AG08395 (cell line): ENCODE results near the gene CATSPERB.
"Not testable (repeated sequence)": the region's sequence is repeated elsewhere in the genome, so short reads cannot be mapped to it uniquely, and the experiment has no call there.

Experiments
- DNase-seq: peaks from one replicate; pipeline ENCODE4 v3.0.0; 2012; ENCODE audit warnings: mixed read lengths, low spot score

The CATSPERB gene

DNA sequence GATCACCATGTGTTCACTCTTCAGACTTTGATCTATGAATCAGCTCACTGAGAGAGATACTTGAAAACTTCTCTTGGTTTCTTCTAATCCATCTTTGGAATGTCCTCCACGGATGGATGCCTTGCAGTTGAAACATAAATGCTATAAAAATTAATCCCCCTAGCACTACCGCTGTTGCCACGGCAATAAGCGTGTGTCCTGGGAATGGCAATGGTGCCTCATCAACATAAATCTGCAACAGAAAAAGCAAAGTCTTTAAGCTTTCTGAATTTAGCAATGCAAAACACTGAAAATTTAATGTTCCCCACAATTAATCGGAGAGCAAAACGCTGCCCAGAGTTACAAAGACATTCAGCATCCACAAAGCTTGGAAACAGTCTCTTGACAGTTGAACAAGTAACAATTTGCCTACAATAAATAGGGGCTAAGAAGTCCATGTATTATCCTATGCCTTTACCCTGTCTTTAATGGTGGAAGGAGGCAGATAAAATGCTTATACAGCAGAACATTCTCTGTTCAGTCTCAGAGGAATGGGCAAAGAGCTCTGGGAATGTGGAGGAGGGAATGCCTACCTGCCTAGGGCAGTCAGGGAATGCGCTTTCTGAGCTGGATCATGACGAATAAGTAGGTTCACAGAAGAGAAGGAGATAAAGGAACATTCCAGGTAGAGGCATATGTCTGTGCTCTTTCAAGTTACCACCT is 150.9 kb downstream of the CATSPERB start:
- DNase-seq: no peak

DNA sequence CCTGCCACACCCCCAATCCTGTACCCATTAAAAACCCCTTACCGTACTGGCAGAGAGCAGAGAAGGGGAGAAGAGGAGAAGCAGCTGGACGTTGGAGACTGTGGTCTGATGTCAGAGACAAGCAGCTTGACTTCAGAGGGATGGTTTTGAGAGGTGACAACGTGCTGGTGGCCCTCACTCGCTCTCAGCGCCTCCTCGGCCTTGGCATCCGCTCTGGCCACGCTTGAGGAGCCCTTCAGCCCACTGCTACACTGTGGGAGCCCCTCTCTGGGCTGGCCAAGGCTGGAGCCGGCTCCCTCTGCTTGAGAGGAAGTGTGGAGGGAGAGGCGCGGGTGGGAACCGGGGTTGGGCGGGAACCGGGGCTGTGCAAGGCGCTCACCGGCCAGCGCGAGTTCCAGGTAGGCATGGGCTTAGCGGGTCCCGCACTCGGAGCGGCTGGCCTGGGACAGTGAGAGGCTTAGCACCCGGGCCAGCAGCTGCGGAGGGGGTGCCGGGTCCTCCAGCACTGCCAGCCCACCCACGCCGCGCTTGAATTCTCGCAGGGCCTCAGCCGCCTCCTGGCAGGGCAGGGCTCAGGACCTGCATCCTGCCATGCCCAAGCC is 154.2 kb downstream of the CATSPERB start:
- no peak for DNase-seq

DNA sequence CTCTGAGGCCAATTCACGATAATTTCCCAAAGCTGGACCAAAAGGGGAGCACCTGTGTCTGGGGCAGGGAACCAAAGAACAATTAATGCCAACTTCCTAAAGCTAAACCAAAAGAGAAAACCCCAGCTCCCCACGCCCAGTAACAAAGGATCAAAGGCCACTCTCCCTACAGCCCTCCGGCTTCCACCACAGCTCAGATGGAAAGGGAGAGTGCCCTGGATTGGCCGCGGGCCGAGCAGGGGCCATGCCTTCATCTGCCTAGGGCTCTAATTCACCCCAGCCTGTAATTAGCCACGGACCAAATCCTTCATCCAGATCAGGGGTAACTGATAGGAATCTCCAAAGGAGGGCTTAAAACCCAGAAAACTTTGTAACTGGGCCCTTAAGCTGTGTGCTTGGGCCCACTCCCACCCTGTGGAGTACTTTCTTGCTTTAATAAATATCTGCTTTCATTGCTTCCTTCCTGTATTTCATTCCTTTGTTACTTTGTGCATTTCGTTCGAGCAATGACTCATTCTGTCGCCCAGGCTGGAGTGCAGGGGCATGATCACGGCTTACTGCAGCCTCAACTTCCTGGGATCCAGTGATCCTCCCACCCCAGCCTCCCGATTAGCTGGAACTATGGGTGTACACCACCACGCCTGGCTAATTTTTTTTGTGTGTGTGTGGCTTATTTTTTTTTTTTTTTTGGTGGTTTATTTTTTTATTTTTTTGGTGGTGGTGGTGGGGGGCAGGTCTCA is 156.2 kb downstream of the CATSPERB start:
- DNase-seq: no peak

DNA sequence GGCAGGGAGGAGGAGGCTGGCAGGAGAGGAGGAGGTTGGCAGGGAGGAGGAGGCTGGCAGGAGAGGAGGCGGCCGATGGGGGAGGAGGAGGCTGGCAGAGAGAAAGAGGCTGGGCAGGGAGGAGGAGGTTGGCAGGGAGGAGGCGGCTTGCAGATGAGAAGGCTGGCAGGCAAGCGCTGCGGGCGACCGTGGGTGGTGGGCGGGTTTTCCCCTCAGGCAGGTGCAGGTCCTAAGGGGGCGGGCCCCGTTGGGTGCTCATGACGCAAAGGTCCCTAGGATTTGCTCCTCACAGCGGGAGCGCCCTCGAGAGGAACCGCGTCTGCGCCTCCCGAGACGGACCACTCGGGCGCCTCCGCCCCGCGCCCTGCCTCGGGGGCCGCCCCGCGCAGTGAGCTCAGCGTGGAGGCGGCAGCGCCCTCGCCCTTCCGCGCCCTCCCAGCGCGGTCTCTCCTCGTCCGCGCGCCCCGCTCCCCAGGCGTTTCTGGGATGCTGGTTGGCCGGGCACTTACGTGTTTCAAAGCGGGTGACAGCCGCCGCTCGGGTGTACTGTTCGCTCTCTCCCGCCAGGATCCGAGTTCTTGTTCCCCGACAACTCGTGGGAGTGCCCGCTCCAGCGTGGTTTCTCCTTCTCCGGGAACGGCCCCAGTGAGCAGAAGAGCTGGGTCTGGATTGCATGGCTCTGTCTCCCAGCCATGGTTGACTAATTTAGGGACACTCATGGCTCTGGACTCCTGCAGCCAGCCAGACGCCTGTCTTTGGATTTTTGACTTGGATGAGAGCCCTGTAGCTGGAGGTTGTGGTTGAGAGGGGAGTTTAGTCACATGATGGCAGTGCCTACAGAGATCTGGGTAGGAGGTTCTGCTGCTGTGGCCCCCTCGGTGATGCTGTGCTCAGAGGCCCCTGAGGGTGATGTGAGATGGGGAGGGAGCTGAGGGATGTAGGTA is 157.7 kb downstream of the CATSPERB start:
- DNase-seq: peak; percentile 77

DNA sequence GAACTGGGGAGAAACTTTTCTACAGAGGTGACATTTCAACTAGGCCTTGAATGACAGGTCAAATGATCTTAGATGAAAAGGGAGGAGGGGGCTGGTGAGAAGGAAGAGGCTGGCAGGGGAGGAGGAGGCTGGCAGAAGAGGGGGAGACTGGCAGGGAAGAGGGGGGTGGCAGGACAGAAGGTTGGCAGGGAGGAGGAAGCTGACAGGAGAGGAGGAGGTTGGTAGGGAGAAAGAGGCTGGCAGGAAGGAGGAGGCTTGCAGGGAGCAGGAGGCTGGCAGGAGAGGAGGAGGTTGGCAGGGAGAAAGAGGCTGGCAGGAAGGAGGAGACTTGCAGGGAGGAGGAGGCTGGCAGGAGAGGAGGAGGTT is 158.4 kb downstream of the CATSPERB start:
- no peak for DNase-seq

DNA sequence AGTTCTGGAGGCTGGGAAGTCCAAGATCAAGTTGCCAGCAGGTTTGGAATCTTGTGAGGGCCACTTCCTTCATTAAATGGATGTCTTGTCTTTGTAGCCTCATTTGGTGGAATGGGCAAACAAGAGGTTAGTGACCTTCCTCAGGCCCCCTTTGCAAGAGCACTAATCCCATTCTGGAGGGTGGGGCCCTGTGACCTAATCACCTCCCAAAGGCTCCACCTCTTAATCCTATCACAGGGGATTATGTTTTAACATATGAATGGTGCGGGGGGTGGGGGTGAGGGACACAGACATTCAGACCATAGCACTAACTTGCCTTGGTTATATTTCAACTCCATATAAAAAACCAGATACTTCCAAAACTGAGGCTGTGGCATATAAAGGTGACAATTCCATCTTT is 161.9 kb downstream of the CATSPERB start:
- DNase-seq: no peak

DNA sequence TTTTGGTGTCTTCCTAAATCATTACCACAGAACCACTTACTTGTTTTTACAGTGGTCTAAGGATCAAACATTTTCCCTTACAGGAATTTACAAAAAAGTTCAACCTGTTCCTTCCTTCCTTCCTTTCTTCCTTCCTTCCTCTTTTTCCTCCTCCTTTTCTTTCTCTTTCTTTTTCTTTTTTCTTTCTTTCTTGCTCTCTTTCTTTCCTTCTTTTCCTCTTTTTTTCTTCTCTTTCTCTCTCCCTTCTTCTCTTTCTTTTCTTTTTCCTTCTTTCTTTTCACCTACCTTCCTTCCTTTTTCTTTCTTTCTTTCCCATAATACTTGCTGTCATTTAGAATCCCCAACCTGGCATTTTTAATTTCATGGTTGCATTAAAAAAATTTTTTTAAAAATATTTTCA is 162.6 kb downstream of the CATSPERB start:
- DNase-seq: no peak

DNA sequence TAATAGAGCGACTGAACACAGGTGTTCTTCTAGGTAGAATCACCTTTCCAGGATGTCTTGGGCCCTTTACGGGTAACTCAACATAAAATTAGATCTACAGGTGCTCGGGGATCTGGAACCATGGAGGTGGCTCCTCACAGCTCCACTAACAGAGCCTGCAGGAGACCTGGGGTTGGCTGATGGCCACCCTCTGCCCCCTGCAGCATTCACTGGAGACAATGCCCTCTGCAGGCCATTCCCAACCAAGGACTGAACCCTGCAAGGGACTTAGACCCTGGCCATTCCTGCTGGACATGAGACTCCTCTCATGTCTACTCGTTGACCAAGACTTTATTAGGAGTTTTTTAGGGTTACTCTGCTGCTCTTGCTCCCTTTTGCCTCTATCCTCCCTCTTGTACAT is 163.3 kb downstream of the CATSPERB start:
- no peak for DNase-seq

DNA sequence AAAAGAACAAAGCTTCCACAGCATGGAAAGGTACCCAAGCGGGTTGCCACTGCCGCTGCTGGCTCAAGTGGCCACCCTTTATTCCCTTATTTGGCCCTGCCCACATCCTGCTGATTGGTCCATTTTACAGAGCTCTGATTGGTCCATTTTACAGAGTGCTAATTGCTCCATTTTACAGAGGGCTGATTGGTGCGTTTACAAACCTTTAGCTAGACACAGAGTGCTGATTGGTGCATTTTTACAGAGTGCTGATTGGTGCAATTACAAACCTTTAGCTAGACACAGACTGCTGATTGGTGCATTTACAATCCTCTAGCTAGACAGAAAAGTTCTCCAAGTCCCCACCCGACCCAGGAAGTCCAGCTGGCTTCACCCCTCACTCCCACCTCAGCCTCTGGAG is 164.1 kb downstream of the CATSPERB start:
- DNase-seq: not testable (repeated sequence)

DNA sequence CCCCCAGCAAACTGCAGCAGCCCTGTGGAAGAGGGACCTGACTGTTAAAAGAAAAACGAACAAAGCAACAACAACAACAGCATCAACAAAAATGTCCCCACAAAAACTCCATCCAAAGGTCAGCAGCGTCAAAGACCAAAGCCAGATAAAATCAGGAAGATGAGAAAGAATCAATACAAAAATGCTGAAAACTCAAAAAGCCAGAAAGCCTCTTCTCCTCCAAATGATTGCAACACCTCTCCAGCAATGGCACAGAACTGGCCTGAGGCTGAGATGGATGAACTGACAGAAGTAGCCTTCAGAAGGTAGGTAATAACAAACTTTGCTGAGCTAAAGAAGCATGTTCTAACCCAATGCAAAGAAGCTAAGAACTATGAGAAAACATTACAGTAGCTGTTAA is 176.4 kb downstream of the CATSPERB start:
- no peak for DNase-seq

DNA sequence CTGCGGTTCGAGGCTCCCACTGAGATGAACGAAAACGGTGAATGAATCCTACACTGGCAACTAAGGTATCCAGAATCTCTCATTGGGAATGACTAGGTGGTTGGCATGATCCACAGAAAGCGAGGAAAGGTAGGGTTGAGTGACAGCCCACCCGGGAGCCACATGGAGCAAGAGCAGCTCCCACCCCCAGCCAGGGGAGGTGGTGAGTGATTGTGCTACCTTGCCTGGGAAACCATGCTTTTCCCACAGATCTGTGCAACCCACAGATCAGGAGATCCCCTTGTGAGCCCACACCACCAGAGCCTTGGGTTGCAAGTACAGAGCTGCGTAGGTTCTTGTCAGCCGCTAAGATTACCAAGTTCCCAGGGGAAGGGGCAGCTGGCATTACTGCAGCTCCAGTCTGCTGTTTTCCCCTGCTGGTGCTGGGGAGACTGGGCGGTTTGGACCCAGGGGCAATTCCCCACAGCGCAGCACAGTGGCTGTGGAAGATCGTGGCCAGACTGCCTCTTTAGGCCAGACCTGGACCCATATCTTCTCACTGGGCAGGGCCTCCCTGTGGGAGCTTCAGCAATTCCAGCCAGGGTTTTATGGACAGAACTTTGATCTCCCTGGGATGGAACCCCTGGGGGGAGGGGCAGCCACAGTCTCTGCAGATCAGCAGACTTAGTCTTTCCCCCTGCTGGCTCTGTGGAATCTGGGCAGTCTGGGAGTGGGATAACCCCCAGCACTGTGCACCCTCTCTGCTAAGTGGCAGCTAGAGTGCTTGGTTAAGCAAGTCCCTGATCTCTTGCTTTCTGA is 177.2 kb downstream of the CATSPERB start:
- no peak for DNase-seq

DNA sequence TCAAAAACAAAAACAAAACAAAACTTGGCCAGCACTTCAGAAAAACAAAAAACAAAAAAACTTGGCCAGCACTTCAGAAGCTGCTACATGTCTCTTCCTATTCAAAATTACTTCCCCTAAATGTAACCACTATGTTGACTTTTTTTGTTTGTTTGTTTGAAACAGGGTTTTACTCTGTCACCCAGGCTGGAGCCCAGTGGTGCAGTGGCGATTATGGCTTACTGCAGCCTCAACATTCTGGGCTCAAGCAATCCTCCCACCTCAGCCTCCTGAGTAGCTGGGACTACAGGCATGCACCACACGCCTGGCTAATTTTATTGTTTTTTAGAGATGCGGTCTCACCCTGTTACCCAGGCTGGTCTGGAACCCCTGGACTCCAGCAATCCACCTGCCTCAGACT is 183.8 kb downstream of the CATSPERB start:
- no peak for DNase-seq

DNA sequence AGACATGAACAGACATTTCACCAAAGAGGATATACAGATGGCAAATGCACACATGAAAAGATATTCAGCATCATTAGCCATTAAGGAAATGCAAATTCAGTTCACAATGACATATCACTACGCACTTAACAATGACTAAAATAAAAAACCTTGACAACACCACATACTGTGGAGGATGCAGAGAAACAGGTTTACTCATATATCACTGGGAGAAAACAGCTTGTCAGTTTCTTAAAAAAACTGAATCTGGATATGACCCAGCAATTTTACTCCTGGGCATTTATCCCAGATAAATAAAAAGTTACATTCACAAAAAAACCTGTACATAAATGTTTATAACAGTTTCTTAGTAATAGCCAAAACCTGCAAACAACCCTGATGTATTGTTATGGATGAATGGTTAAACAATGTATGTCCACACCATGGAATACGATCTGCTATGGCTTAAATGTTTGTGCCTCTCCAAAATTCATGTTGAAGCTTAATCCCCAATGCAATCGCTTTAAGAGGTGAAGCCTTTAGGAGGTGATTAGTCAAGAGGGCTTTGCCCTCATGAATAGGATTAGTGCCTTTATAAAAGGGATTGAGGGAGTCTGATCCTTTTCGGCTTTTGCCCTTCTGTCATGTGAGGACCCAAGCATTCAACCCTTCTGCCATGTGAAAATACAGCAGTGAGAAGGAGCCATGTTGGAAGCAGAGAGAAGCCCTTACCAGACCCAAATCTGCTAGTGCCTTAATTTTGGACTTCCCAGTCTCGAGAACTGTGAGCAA is 185.8 kb downstream of the CATSPERB start:
- no peak for DNase-seq

DNA sequence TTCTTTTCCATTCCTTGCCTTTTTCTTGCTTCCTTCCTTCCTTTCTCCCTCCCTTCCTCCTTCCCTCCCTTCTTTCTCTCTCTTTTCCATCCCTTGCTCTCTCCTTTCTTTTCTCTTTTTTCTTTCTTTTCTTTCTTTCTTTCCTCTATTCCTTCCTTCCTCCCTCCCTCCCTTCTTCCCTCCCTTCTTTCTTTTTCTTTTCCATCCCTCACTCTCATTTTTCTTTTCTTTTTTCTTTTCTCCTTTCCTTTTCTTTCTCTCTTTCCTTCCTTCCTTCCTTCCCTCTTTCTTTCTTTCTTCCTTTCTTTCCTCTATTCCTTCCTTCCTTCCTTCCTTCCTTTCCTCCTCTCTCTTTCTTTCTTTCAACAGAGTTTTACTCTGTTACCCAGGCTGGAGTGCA is 186.7 kb downstream of the CATSPERB start:
- no peak for DNase-seq

DNA sequence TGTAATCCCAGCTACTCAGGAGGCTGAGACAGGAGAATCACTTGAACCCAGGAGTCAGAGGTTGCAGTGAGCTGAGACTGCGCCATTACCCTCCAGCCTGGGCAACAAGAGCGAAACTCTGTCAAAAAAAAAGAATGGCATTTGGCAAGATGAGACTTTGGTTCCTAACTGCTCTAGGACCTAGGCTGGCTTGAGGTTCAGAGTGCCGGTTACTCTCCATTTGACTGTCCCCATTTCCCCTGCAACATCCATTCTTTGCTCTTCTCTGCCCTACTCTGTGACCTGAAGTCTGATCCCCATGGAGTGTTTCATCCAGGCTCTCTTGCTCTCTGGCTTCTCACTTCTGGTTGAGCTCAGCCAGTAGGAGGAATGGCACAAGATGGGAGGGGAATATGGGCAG is 195.6 kb downstream of the CATSPERB start:
- no peak for DNase-seq

DNA sequence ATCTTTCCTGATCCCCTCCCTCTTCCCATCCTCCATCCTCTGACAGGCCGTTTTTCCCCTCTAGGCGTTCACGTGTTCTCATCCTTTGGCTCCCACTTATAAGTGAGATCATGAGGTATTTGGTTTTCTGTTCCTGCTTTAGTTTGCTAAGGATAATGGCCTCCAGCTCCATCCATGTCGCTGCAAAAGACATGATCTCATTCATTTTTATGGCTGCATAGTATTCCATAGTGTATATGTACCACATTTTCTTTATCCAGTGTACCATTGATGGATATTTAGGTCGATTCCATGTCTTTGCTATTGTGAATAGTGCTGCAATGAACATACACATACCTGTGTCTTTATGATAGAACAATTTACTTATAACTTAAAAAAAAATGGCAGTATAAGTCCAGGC is 197.8 kb downstream of the CATSPERB start:
- not testable (repeated sequence) for DNase-seq

DNA sequence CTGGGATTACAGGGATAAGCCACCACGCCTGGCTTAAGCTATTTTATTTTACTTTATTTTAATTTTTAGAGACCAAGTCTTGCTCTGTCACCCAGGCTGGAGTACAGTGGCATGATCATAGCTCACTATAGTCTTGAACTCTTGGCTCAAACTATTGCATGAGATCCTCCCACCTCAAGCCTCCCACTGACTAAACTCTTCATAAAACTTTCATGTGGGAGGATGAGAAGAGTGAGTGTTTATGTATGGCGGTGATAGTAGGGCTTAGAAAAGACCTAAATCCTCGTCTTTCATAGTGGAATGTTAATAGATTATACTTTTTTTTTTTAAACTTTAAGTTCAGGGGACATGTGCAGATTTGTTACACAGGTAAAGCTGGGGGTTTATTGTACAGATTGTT is 198.3 kb downstream of the CATSPERB start:
- DNase-seq: no peak
